Inflammatory macrophage (primary cell): ENCODE measurements around the gene VPS13C.

Experiments
- DNase-seq, 2 donors: peaks; one replicate each; pipeline ENCODE4 v3.0.0-alpha.2; 2020 to 2022
- total RNA-seq, 18 experiments: gene quantifications; one replicate each; lab custom pipeline; 2026; ENCODE audit warnings: mixed read lengths in 6 of 18, inconsistent platforms in 2 of 18; lab: John Stamatoyannopoulos, UW

The VPS13C gene, protein sequence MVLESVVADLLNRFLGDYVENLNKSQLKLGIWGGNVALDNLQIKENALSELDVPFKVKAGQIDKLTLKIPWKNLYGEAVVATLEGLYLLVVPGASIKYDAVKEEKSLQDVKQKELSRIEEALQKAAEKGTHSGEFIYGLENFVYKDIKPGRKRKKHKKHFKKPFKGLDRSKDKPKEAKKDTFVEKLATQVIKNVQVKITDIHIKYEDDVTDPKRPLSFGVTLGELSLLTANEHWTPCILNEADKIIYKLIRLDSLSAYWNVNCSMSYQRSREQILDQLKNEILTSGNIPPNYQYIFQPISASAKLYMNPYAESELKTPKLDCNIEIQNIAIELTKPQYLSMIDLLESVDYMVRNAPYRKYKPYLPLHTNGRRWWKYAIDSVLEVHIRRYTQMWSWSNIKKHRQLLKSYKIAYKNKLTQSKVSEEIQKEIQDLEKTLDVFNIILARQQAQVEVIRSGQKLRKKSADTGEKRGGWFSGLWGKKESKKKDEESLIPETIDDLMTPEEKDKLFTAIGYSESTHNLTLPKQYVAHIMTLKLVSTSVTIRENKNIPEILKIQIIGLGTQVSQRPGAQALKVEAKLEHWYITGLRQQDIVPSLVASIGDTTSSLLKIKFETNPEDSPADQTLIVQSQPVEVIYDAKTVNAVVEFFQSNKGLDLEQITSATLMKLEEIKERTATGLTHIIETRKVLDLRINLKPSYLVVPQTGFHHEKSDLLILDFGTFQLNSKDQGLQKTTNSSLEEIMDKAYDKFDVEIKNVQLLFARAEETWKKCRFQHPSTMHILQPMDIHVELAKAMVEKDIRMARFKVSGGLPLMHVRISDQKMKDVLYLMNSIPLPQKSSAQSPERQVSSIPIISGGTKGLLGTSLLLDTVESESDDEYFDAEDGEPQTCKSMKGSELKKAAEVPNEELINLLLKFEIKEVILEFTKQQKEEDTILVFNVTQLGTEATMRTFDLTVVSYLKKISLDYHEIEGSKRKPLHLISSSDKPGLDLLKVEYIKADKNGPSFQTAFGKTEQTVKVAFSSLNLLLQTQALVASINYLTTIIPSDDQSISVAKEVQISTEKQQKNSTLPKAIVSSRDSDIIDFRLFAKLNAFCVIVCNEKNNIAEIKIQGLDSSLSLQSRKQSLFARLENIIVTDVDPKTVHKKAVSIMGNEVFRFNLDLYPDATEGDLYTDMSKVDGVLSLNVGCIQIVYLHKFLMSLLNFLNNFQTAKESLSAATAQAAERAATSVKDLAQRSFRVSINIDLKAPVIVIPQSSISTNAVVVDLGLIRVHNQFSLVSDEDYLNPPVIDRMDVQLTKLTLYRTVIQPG (N-terminal part only)
- total RNA-seq: 186 to 696 (median 471) reads per million in 18 experiments

DNA sequence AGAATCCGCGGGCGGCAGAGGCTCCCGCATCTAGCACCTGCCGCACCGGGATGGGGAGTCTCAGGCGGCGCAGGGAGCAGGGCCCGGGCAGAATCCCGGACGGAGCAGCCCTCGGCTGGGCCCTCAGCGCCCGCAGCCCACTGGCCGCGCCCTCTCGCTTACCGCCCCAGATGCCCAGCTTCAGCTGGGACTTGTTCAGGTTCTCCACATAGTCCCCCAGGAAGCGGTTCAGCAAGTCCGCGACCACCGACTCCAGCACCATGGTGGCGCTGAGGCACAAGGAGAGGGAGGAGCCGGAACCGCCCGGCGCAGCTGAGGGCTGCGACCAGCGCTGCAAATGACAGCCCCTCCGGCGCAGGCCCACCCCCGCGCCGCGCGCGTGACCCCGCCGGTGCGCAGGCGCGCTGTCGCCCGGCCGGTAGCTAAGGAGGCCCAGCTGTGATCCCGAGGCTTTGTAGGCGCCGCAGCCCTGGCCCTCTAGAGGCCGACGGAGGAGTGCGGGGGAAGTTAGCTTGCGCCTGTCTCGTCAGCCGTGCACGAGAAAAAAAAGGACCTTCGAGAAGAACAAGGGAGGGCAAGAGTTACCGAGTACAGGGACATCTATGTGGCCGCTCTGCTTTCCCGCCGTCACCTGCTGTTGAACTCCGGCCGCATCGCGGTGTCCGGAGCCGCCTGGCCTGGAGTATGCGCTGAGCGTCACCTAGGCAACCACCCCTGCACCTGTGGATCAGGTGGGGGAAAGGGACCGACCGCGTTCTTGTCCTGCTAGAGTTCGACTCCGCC, at the start of gene VPS13C:
TSS of gene VPS13C (minus strand) at position 335 of the 783 bp plus-strand sequence. CDS start at position 262, 73 bp downstream.
- peak; percentile 98 for DNase-seq

- no peak for DNase-seq
These were observed 49.2 kb upstream of the VPS13C start for GRCh38 chr15:62109437-62109836.

DNA sequence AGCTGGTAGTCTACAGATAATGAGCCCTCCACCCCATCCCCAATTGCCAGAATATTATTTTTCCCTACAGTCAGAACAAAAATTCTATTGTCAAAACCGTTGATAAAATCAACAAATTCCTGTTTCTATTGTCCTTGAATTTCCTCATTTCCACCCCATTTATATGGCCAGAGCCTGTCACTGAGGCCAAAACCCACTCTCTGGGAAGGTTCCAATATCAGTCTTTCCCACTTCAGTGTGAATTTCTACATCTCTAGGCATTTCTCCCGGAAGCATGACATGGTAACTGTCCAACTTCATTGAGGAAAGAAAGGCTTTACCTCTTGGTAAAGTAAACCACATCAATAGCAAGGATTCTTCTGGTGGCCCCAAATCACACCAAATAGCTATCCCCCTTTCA, 48.2 kb upstream of the VPS13C start:
- DNase-seq: no peak

GRCh38 chr15:62107571-62108121, 47.4 kb upstream of the VPS13C start:
- no peak for DNase-seq

- DNase-seq: no peak
These were observed 45.8 kb upstream of the VPS13C start for GRCh38 chr15:62106096-62106495.

GRCh38 chr15:62105266-62105665, 45.0 kb upstream of the VPS13C start:
- no peak for DNase-seq

DNA sequence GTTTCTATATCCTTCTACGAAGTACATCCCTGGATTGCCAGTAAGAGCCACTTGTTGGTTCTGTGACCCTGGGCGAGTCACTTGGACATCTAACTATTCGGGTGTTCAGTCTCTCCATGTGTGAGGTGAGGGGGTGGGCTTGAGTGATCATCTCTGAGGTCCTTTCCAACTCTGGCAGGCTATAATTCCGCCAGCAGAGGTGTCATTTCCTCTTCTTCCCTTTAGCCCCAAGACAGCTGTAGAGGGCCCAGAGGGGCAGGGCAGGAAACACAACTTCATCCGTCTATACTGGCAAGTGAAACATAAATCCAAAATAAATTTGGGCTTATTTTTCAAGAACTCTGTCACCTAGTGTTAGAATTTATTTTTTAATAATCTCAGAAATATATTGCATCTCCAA, 44.6 kb upstream of the VPS13C start:
- DNase-seq: no peak

- DNase-seq: no peak
These were observed 44.2 kb upstream of the VPS13C start for GRCh38 chr15:62104401-62104800.

DNA sequence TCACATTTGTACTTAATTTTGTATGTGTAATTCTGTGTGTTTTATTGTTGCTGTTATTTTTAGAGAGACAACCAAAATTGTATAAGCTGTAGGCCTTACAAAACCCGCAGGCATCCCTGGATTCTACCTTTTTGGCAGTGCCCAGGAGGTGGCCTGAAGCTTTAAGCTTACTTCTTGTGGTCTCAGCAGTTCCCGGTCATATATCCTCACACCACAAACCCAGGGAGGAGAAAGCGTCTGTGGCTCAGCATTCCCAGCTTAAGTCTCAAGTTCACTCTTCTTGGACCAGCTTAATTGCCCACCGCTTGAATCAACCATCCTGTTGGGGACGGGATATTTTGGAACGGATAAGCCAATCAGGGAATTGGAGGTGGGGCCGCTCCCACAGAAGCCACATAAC, 43.2 kb upstream of the VPS13C start:
- DNase-seq: no peak

- no peak for DNase-seq
These were observed 38.9 kb upstream of the VPS13C start for GRCh38 chr15:62099094-62099601.

DNA sequence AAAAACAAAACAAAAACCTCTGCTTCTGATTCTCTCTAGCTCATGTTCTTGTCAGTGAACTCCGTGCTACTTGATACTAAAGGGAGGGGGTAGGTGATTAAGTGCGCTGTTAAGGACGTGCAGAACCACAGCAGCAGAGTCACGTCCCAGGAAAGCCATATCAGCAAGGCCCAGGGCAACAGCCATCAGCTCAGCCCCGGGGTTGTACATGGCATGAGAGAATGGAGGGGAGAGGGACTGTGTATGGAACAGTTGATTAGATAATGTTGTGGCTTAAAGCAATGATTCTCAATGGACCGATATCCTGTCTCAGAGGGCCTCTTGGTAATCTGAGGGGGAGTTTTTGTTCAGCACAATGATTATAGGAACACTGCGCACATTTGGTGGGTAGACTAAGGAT, 34.1 kb upstream of the VPS13C start:
- no peak for DNase-seq

DNA sequence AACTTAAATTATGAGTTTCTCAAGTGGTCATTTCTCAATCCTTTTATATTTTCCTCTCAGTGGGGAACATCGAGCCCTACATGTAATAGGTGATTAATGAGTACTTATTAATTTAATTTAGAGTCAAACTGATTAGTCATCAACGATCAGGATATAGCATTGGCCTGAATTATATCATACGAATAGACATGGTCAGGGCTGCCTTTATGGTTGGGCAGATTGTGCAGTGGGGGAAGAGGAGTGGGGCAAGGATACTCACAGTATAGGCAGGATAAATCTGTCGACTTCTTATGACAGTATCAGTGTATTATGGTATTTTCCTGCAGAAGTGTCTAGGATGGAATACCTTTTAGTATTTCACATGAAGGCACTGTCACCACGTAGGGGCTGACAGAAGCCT, 33.6 kb upstream of the VPS13C start:
- DNase-seq: no peak

GRCh38 chr15:62090988-62091387, 30.7 kb upstream of the VPS13C start:
- no peak for DNase-seq

DNA sequence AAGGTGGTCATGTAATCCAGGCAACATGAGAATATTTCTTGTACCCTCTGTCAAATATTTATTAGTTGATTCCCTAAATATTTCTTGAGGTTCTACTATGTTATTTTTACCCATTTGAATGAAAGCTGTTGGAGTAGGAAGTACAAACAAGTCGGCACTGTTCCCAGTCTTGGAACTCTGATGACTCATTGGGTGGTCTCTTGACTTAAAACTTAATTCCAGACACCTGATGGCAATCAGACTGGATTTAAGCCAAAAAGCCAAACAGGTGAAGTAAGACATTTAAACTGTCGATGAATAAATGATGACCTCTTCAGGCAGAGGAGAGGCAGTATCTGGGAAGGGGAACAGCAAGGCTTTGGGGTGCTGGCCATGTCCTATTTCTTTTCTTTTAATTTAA, 29.4 kb upstream of the VPS13C start:
- no peak for DNase-seq

DNA sequence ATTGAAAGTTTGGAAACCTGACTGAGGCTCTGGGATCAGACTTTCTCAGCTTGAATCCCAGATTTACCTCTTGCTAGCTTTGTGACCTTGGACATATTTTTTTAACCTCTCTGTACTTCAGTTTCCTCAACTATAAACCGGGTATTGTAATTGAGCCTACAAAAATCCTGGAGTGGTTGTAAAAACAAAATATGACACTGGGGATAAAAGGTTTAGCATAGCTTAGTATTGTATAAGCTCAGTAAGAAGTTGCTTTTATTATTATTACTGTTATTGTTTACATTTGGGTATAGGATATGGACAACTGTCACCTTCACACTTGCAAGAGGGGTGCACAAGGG, 28.1 kb upstream of the VPS13C start:
- no peak for DNase-seq

DNA sequence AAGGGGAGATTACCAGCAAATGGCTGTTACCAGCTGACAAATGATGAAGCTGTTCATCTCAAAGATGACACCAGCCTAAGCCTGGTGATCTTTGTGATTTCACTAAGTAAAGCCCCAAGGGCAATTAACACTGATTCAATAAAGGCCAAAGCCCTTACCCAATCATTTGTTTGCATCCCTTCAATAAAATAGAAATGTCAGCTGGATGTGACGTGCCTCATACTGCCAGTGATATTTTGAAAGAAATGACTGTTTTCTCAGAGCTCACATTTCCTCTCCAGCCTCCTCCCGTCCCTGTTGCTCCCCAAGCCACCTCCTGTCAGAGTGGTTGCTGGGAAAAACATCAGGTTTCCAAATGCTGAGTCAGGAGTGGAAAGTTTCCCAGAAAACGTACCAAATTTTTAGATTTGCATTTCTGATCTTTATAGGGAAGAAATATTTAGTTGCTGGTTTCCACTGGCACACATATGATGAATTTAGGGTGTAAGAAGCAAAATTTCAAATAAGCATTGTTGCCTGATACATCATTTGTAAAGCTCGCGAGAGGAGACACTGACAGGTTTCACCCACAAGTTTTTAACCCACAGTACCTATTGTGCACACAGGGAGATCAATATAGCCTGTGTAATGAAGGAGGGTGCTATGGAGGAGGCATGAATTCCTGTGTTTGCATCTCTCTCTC, 27.6 kb upstream of the VPS13C start:
- DNase-seq: no peak

- peak; percentile 43 to 50 for DNase-seq
These were observed 25.5 kb upstream of the VPS13C start for GRCh38 chr15:62085740-62086139.

DNA sequence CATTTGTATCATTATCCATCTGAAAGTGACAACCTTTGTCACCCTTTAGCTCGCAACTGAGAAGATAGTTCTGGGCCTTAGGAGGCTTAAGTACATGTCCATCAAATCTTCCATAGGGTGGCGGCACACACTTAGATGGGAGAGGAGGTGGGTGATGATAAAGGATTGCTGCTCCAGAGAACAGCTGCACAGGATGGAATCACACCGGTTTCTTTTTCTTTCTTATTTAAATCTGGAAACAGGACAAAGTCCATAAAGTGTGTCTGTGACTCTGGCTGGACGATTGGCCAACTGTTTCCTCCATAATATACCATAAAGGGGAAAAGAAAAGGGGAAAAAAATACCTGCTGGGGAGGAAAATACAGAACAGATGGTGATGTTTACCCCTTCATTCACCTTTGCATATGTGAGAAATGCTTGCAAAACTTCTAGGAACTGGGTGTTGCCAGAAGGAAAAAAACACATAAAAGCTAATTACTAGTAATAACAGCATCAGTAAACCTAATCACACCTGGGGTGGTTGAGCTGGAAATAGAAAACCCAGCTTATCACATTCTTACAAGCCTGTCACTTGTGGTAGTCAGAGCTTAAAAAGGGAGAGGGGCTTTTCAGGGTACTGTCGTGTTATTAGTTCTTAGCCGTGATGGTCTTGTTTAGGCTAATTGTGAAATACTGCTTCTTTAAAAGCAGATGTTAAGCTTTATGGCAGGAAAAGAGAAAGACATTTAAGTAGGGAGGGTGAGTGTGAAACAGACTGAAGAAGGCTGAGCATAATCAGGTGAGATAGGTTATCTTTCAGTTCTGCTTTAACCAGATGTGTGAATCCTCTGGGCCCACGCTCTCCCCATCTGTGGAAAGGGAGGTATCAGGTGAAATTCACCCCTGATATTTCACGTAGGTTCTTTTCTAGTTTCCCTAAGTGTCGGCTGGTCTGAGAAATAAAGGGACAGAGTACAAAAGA, 23.2 kb upstream of the VPS13C start:
- no peak for DNase-seq

GRCh38 chr15:62079594-62079993, 19.3 kb upstream of the VPS13C start:
- peak in 1 of 2 donors; percentile 21 for DNase-seq
